C4-2B (cell line): ENCODE measurements around the gene RBM10.

ENCODE experiments used
- ZFX ChIP-seq: fragments of 450-650 bp; IDR thresholded peaks from 2 replicates; pipeline ENCODE4 v1.6.1; 2017
- TF ChIP-seq, protein P1 (sequence below): fragments of 450-650 bp; conservative IDR thresholded peaks from 2 replicates; pipeline ENCODE4 v1.5.1; 2017; ENCODE audit warnings: mild to moderate bottlenecking

GRCh38 chrX:47145395-47146120 is 537 bp downstream of the RBM10 start:
- TF ChIP-seq, protein P1, sequence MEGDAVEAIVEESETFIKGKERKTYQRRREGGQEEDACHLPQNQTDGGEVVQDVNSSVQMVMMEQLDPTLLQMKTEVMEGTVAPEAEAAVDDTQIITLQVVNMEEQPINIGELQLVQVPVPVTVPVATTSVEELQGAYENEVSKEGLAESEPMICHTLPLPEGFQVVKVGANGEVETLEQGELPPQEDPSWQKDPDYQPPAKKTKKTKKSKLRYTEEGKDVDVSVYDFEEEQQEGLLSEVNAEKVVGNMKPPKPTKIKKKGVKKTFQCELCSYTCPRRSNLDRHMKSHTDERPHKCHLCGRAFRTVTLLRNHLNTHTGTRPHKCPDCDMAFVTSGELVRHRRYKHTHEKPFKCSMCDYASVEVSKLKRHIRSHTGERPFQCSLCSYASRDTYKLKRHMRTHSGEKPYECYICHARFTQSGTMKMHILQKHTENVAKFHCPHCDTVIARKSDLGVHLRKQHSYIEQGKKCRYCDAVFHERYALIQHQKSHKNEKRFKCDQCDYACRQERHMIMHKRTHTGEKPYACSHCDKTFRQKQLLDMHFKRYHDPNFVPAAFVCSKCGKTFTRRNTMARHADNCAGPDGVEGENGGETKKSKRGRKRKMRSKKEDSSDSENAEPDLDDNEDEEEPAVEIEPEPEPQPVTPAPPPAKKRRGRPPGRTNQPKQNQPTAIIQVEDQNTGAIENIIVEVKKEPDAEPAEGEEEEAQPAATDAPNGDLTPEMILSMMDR, result no peak
- TF ChIP-seq ZFX, result no peak
